ENCODE results near the gene AMD1.

The AMD1 gene

DNA sequence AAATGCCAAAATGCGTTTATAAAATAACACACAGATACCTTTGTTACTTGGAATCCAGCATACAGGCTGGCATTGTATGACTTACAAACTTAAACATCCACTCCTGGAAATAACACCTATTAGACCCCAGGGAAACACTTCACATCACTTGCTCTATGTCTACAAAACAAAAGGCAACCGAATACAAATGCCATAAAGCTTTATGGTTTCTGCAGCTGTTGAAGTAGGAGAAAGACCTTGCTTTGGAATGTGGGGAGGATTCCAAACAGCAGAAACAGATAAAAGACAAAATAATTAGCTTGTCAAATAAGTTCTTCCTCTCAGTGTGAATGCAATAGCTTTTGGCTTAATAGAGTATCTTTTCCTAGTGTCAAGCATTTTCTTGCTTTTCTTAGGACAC is 9.8 kb upstream of the AMD1 start:
- Mint-ChIP-seq H3K4me3 (no peak overlapping the region), H3K27me3 (no peaks in the 10 kb centered on the region), H3K4me1 (peaks cover 17% of the 10 kb centered on the region), H3K27ac (no peak overlapping the region), H3K36me3 (no peaks in the 10 kb centered on the region), H3K9me3 (no peaks in the 10 kb centered on the region)
- no peak for ATAC-seq

DNA sequence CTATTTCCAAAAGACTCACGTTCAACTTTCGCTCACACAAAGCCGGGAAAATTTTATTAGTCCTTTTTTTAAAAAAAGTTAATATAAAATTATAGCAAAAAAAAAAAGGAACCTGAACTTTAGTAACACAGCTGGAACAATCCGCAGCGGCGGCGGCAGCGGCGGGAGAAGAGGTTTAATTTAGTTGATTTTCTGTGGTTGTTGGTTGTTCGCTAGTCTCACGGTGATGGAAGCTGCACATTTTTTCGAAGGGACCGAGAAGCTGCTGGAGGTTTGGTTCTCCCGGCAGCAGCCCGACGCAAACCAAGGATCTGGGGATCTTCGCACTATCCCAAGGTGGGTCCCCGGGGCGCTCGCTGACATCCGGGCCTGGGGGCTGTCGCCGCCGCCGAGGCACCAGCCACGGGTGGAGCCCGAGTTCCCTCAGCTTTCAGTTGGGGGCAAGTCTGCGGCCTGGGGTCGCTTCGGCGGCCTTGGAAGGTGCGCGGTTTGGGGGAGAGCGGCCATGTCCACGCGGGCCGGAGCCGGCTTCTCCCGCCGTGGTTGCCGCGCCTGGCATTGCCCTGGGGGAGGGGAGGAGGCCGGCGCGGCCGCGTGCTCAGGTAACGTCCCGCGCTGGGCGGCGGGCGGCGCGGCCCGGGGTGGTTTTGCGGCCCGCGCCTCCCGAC is 429 bp downstream of the AMD1 start:
- Mint-ChIP-seq H3K36me3 (no peaks in the 10 kb centered on the region), H3K27me3 (no peaks in the 10 kb centered on the region), H3K9me3 (no peaks in the 10 kb centered on the region), H3K4me3 (peak overlapping the region; percentile 98), H3K4me1 (peaks cover 38% of the 10 kb centered on the region), H3K27ac (peak overlapping the region; percentile 98)
- peak; percentile 49 for ATAC-seq

DNA sequence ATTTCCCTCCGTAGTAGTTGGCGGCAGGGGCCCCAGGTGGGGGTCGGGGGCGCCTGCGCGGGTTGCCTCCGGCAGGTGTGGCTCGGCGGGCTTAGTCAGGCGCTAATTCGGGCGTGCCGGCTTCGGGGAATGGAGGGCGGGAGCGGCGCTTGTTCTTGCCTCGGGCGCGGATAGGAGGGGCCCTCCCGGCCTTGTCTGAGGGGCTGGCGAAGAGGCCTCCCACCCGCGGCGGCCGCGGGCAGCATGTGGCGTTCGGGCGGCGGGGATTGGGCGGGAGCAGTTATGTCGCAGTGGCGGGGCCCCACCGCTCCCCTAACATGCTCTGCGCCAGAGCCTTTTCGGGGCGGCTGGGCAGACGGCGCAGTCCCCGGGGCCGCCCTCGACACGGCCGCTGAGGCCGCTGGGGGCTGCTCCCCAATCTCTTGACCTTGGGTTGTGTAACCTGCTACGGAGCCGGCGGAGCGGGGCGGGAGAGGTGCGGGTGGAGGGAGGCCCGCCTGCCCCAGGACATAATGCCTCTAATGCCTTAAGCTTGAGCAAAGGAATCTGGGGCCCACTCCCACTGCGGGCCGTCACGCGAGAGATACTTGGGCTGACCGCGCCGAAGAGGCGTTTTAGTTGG is 1.1 kb downstream of the AMD1 start:
- Mint-ChIP-seq H3K27ac (peak overlapping the region; percentile 98), H3K4me3 (peak overlapping the region; percentile 98), H3K4me1 (peaks cover 44% of the 10 kb centered on the region), H3K36me3 (no peaks in the 10 kb centered on the region), H3K27me3 (no peaks in the 10 kb centered on the region), H3K9me3 (no peaks in the 10 kb centered on the region)
- peak; percentile 52 for ATAC-seq

DNA sequence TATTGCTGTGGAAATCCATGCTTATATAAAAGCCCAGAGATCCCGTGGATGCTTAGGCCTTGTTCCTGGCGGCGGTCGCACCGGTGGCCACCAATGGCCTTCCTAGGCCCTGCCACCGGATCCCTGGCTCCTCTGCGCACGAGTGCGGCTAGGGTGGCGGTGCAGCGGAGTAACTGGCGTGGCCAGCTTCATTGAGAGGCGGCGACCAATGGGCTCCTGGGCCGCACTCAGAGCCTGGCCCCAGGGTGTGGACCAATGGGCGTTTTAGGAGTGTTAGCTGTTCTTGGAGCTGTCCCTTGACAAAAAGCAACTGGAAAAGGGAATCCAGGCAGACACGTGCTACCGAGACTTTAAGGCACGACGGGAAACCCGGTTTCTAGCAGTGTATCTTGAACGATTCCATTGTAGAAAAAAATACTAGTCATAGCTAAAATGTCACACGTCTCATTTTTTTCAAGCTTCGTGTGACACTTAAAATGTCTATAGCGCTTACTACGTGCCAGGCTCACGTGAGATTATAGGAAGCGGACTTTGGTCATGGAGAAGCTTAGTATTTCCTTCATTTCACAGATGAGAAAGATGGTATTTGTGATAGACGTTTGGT is 1.7 kb downstream of the AMD1 start:
- Mint-ChIP-seq H3K36me3 (no peaks in the 10 kb centered on the region), H3K4me3 (peak overlapping the region; percentile 98), H3K27me3 (no peaks in the 10 kb centered on the region), H3K4me1 (peaks cover 50% of the 10 kb centered on the region), H3K9me3 (no peaks in the 10 kb centered on the region), H3K27ac (peak overlapping the region; percentile 98)
- ATAC-seq: peak; percentile 65

DNA sequence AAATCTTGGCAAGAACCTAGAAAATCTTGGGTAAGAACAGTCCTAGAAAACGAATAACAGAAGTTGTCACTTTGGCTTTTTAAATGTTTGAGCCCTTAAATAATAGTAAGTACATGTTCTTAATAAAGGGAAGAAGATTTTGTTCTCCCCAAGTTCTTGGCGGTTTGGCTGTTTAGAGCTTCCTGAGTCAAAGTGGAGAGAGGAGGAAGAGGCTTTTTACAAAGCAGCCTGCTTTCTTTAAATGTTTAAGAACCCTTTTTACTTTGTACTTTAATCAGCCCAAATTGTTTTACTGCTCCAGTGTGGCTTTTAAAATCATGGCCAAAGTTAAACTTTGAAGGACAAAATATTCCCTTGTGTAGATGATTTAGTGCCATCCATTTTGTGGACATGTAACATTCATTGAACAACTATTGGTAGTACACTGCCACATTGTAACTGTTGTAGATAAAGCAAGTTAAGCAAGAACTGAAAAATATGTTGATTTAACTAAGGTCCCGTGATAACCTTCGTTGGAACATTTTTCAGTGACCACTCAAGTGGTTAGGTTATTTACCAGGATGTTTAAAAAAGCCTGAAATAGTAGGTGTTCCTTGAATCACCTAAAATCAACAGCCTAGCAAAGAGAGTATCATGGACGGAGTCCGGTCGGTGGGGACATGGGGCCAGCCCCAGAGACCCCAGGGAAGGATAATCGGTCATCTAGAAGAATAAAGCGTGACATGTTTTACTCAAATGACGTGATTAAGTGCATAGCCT is 2.4 kb downstream of the AMD1 start:
- Mint-ChIP-seq H3K36me3 (no peaks in the 10 kb centered on the region), H3K27me3 (no peaks in the 10 kb centered on the region), H3K9me3 (no peaks in the 10 kb centered on the region), H3K27ac (peak overlapping the region; percentile 98), H3K4me1 (peaks cover 55% of the 10 kb centered on the region), H3K4me3 (peak overlapping the region; percentile 98)
- no peak for ATAC-seq

DNA sequence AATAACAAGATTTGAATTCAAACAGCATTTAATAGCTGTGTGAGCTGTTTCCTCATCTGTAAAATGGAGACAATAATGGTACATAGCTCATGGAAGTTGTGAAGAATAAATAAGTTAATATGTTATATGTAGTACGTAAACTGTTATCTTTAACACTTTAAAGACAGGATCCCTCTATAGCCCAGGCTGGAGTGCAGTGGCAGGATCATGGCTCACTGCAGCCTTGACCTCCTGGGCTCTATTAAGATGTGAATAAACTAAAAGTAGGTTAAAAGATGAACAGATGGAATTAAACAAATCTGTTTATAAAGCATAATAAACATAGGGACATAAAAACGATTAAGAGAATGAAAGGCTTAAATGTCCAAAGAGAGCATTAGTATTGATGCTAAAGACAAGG is 3.0 kb downstream of the AMD1 start:
- Mint-ChIP-seq H3K27me3 (no peaks in the 10 kb centered on the region), H3K9me3 (no peaks in the 10 kb centered on the region), H3K4me1 (peaks cover 61% of the 10 kb centered on the region), H3K36me3 (no peaks in the 10 kb centered on the region), H3K27ac (peak overlapping the region; percentile 98), H3K4me3 (peak overlapping the region; percentile 98)
- ATAC-seq: no peak

DNA sequence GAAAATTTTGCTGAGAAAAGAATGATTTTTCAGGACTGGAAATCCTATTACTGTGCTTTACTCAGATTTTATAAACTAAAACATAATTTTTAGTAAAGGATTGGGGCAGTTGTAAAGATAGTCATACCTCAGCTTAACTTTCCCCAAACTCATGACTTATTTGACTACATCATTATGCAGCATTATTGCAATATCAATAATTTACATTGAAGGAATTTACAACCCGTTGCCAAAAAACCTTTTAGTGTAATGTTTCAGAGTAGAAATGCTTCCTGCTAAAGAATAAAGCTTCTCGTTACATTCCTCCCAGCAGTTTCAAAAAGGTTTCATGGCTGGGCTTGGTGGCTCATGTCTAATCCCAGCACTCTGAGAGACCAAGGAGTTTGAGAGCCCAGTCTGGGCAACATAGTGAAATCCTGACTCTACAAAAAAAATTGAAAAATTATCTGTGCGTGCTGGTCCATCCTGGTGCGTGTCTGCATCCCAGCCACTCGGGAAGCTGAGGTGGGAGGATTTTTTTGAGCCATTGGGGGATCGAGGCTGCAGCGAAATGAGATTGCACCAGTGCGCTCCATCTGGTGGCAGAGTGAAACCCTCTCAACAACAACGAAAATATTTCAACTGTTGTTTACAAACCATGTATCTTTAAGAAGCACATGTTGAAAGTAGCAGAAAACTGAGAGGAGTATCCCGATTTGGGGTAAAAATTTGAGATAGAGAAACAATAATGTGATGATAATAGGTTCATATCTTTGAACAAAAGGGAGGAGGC is 4.4 kb downstream of the AMD1 start:
- peaks cover under 1% of the 10 kb centered on the region for H3K36me3 Mint-ChIP-seq
- peak overlapping the region; percentile 44 for H3K27ac Mint-ChIP-seq
- ATAC-seq: no peak
- H3K4me3 Mint-ChIP-seq: peak overlapping the region; percentile 54
- H3K4me1 Mint-ChIP-seq: peaks cover 73% of the 10 kb centered on the region
- H3K9me3 Mint-ChIP-seq: no peaks in the 10 kb centered on the region
- no peaks in the 10 kb centered on the region for H3K27me3 Mint-ChIP-seq

DNA sequence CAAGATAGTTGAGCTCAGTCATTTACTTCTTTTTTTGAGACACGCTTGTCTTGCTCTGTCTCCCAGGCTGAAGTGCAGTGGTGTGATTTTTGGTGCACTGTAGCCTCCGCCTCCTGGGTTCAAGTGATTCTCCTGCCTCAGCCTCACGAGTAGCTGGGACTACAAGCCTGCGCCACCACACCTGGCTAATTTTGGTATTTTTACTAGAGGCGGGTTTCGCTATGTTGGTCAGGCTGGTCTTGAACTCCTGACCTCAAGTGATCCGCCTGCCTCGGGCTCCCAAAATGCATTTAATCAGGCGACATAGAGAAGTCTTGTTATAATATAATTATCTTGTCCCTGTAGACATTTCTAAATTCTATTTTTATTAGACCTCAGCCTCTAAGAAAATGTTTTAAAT is 6.1 kb downstream of the AMD1 start:
- H3K4me3 Mint-ChIP-seq: peak overlapping the region; percentile 26
- H3K27me3 Mint-ChIP-seq: no peaks in the 10 kb centered on the region
- peaks cover 10% of the 10 kb centered on the region for H3K36me3 Mint-ChIP-seq
- no peaks in the 10 kb centered on the region for H3K9me3 Mint-ChIP-seq
- H3K27ac Mint-ChIP-seq: peak overlapping the region; percentile 46
- ATAC-seq: no peak
- H3K4me1 Mint-ChIP-seq: peaks cover 90% of the 10 kb centered on the region

DNA sequence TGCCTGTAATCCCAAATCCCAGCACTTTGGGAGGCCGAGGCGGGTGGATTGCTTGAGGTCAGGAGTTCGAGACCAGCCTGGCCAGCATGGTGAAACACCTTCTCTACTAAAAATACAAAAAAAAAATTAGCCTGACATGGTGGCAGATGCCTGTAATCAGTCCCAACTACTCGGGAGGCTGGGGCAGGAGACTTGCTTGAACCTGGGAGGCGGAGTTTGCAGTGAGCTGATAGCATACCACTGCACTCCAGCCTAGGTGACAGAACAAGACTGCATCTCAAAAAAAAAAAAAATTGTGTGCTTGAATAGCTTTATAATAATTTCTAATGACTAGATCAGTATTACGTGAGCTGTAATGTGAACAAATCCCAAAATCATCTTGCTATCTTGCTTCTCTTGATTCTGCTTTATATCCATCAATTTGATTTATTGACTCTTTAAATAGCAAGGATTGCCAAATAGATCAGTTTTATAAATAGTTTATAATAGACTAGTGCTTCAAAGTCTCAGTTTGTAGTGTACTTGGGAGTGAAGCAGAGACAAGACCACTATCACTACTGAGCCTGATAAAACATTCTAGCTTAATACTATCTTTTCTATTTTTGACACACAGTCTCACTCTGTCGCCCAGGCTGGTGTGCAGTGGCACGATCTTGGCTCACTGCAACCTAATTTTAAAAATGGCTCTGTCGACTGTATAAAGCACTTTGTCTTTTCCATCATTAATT is 7.1 kb downstream of the AMD1 start:
- ATAC-seq: no peak
- Mint-ChIP-seq H3K27me3 (no peaks in the 10 kb centered on the region), H3K9me3 (no peaks in the 10 kb centered on the region), H3K27ac (peak overlapping the region; percentile 46), H3K4me1 (peaks cover 96% of the 10 kb centered on the region), H3K36me3 (peaks cover 10% of the 10 kb centered on the region), H3K4me3 (no peak overlapping the region)

DNA sequence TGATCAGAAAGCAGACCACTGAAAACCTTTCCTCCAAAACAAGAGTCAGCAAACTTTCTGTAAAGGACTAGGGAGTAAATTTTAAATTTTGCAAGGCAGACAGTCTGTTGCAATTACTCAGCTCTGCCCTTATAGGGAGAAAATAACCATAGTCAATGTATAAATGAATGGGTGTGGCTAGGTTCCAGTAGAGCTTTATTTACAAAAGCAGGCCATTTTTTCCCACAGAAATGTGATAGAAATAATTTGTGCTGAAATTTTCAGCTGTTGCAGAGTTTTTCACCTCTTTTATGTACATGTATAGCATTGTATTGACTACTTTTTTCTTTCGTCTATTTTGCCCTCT is 7.7 kb downstream of the AMD1 start:
- H3K4me3 Mint-ChIP-seq: no peak overlapping the region
- no peak overlapping the region for H3K27ac Mint-ChIP-seq
- ATAC-seq: no peak
- H3K4me1 Mint-ChIP-seq: peaks cover 96% of the 10 kb centered on the region
- no peaks in the 10 kb centered on the region for H3K27me3 Mint-ChIP-seq
- peaks cover 10% of the 10 kb centered on the region for H3K36me3 Mint-ChIP-seq
- H3K9me3 Mint-ChIP-seq: no peaks in the 10 kb centered on the region

DNA sequence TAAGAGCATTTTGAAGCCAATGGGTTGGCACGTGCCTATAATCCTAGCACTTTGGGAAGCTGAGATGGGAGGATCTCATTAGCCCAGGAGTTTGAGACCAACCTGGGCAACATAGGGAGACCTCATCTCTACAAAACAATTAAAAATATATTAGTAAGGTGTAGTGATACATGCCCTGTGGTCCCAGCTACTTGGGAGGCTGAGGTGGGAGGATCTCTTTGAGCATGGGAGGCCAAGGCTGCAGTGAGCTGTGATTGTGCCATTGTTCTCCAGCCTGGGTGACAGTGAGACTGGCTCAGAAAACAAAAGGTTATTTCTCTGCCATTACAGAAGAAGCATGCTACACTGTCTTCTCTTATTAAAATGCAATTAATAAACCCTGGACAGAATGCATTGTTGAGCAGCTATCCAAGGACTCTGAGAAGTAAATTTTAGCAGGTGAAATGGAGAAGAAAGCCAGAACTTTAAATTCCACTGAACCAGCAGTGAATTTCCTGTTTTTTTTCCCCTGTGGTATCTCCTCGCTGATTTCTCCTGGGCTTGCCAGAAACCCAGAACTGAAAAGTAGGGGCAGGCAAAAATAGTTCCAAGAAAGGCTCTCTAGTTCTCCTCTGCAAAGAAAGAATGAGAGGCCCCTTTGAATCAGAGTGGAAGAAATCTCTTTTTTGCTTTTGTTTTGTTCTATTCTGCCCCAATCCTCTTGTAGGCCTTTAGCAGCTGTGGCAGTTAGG is 8.4 kb downstream of the AMD1 start:
- no peaks in the 10 kb centered on the region for H3K27me3 Mint-ChIP-seq
- no peak overlapping the region for H3K4me3 Mint-ChIP-seq
- peak overlapping the region; percentile 70 for H3K27ac Mint-ChIP-seq
- peaks cover 93% of the 10 kb centered on the region for H3K4me1 Mint-ChIP-seq
- H3K9me3 Mint-ChIP-seq: no peaks in the 10 kb centered on the region
- peaks cover 10% of the 10 kb centered on the region for H3K36me3 Mint-ChIP-seq
- ATAC-seq: no peak

DNA sequence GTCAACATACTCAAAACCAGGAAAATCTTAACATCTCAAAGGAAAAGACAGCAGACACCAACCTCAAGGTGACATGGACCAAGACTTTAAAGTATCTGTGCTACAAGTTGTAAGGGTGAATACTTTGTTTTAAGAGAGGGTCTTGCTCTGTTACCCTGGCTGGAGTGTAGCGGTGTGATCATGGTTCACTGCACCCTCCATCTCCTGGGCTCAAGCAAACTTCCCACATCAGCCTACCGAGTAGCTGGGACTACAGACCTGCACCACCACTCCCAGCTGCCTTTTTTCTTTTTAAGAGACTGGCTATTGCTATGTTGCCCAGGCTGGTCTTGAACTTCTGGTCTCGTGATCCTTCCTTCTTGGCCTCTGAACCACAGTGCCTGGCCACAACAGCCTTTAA is 9.7 kb downstream of the AMD1 start:
- peak overlapping the region; percentile 70 for H3K27ac Mint-ChIP-seq
- H3K9me3 Mint-ChIP-seq: no peaks in the 10 kb centered on the region
- H3K4me3 Mint-ChIP-seq: peak overlapping the region; percentile 12
- no peak for ATAC-seq
- H3K36me3 Mint-ChIP-seq: peaks cover 16% of the 10 kb centered on the region
- H3K27me3 Mint-ChIP-seq: no peaks in the 10 kb centered on the region
- H3K4me1 Mint-ChIP-seq: peaks cover 86% of the 10 kb centered on the region

DNA sequence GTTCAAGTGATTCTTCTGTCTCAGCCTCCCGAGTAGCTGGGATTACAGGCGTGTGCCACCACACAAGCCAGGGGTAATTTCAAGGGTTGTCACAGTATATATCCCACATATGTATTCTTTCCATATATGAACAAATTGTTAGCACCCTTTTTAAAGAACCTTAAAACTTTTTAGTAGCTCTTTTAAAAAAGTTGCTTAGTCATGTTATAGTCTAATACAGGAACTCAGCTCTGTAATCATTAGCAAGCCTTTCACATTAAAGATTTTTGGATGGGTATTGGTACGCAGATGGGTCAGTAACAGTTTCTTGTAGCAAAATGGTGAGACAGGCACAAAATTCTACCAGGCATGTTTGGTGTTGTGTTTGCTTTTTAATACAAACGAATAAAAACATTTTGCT is 10.9 kb downstream of the AMD1 start:
- H3K27me3 Mint-ChIP-seq: no peaks in the 10 kb centered on the region
- no peak overlapping the region for H3K4me3 Mint-ChIP-seq
- H3K36me3 Mint-ChIP-seq: peaks cover 16% of the 10 kb centered on the region
- ATAC-seq: no peak
- peaks cover 74% of the 10 kb centered on the region for H3K4me1 Mint-ChIP-seq
- H3K9me3 Mint-ChIP-seq: no peaks in the 10 kb centered on the region
- H3K27ac Mint-ChIP-seq: peak overlapping the region; percentile 70
